Measurements from ENCODE around the gene ASMTL. TPM values are rescaled to one million over a fixed set of nuclear protein-coding genes. Genes with fewer than 3 reads are reported as not detected.

Gene ASMTL
- total RNA-seq, 2 donors from 2014 or later = 46.7 to 80.9 TPM

DNA sequence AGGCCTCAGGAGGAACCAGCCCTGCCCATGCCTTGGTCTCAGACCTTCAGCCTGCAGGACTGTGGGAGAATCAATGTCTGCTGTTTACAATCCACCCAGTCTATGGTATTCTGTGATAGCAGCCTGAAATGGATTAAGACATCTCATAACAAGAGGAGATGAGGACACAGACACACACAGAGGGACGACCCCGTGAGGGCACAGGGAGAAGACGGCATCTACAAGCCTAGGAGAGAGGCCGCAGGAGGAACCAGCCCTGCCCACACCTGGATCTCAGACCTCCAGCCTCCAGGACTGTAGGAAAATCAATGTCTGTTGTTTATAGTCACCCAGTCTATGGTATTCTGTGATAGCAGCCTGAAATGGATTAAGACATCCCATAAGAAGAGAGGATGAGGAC lies 64.1 kb downstream of the ASMTL start:
- Histone ChIP-seq H3K27ac (ENCODE audit: low read depth, low read length) (no peak overlapping the region), H3K9me3 (ENCODE audit: control insufficient read depth, low read length) (no peaks in the 10 kb centered on the region), H3K4me1 (ENCODE audit: control insufficient read depth, insufficient read depth, low read length) (peaks cover 3% of the 10 kb centered on the region), H3K4me3 (ENCODE audit: low read length) (peak overlapping the region; percentile 53), H3K9ac (ENCODE audit: extremely low read depth, low read length, poor library complexity, severe bottlenecking) (no peak overlapping the region), H3K27me3 (ENCODE audit: control insufficient read depth, insufficient read depth, low read length, poor library complexity, severe bottlenecking) (no peaks in the 10 kb centered on the region), H3K36me3 (ENCODE audit: control insufficient read depth, insufficient read depth, low read length) (peaks cover 71% of the 10 kb centered on the region)
- H3K4me3 Mint-ChIP-seq = peak overlapping the region; percentile 90
- no peaks in the 10 kb centered on the region for H3K27me3 Mint-ChIP-seq (ENCODE audit: insufficient read depth)
- peak; percentile 38 for DNase-seq
- 92 to 100% methylated on average over 3 to 4 of the region's 4 CpGs for WGBS, 2 experiments (ENCODE audit: insufficient coverage in 1 of 2, insufficient read length in 1 of 2)
- H3K27ac Mint-ChIP-seq = peak overlapping the region; percentile 48
- peaks cover 70% of the 10 kb centered on the region for H3K36me3 Mint-ChIP-seq (ENCODE audit: low read depth)
- H3K4me1 Mint-ChIP-seq = no peaks in the 10 kb centered on the region
- TF ChIP-seq, protein P1, sequence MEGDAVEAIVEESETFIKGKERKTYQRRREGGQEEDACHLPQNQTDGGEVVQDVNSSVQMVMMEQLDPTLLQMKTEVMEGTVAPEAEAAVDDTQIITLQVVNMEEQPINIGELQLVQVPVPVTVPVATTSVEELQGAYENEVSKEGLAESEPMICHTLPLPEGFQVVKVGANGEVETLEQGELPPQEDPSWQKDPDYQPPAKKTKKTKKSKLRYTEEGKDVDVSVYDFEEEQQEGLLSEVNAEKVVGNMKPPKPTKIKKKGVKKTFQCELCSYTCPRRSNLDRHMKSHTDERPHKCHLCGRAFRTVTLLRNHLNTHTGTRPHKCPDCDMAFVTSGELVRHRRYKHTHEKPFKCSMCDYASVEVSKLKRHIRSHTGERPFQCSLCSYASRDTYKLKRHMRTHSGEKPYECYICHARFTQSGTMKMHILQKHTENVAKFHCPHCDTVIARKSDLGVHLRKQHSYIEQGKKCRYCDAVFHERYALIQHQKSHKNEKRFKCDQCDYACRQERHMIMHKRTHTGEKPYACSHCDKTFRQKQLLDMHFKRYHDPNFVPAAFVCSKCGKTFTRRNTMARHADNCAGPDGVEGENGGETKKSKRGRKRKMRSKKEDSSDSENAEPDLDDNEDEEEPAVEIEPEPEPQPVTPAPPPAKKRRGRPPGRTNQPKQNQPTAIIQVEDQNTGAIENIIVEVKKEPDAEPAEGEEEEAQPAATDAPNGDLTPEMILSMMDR (conservative IDR thresholded peaks at IDR 0.05) = no peak
- H3K9me3 Mint-ChIP-seq = no peaks in the 10 kb centered on the region

GRCh38 chrX:1387141-1387776 lies 65.5 kb downstream of the ASMTL start:
- H3K4me3 Mint-ChIP-seq = no peak overlapping the region
- H3K36me3 Mint-ChIP-seq (ENCODE audit: low read depth) = peaks cover 78% of the 10 kb centered on the region
- DNase-seq = peak; percentile 49
- Histone ChIP-seq H3K9me3 (ENCODE audit: control insufficient read depth, low read length) (no peaks in the 10 kb centered on the region), H3K4me3 (ENCODE audit: low read length) (no peak overlapping the region), H3K36me3 (ENCODE audit: control insufficient read depth, insufficient read depth, low read length) (peaks cover 71% of the 10 kb centered on the region), H3K9ac (ENCODE audit: extremely low read depth, low read length, poor library complexity, severe bottlenecking) (no peak overlapping the region), H3K27me3 (ENCODE audit: control insufficient read depth, insufficient read depth, low read length, poor library complexity, severe bottlenecking) (no peaks in the 10 kb centered on the region), H3K27ac (ENCODE audit: low read depth, low read length) (no peak overlapping the region), H3K4me1 (ENCODE audit: control insufficient read depth, insufficient read depth, low read length) (peaks cover 3% of the 10 kb centered on the region)
- H3K27ac Mint-ChIP-seq = no peak overlapping the region
- WGBS, 2 experiments (ENCODE audit: insufficient coverage in 1 of 2, insufficient read length in 1 of 2) = 97% methylated on average over 25 to 43 of the region's 43 CpGs
- H3K9me3 Mint-ChIP-seq = no peaks in the 10 kb centered on the region
- TF ChIP-seq, protein P1 (conservative IDR thresholded peaks at IDR 0.05) = no peak
- H3K27me3 Mint-ChIP-seq (ENCODE audit: insufficient read depth) = no peaks in the 10 kb centered on the region
- no peaks in the 10 kb centered on the region for H3K4me1 Mint-ChIP-seq

GRCh38 chrX:1386338-1387127 lies 66.2 kb downstream of the ASMTL start:
- WGBS, 2 experiments (ENCODE audit: insufficient coverage in 1 of 2, insufficient read length in 1 of 2) = 95 to 96% methylated on average over 25 to 41 of the region's 41 CpGs
- Histone ChIP-seq H3K4me1 (ENCODE audit: control insufficient read depth, insufficient read depth, low read length) (peaks cover 3% of the 10 kb centered on the region), H3K9ac (ENCODE audit: extremely low read depth, low read length, poor library complexity, severe bottlenecking) (no peak overlapping the region), H3K27me3 (ENCODE audit: control insufficient read depth, insufficient read depth, low read length, poor library complexity, severe bottlenecking) (no peaks in the 10 kb centered on the region), H3K27ac (ENCODE audit: low read depth, low read length) (no peak overlapping the region), H3K9me3 (ENCODE audit: control insufficient read depth, low read length) (no peaks in the 10 kb centered on the region), H3K36me3 (ENCODE audit: control insufficient read depth, insufficient read depth, low read length) (peaks cover 71% of the 10 kb centered on the region), H3K4me3 (ENCODE audit: low read length) (no peak overlapping the region)
- no peaks in the 10 kb centered on the region for H3K27me3 Mint-ChIP-seq (ENCODE audit: insufficient read depth)
- peak; percentile 36 for DNase-seq
- H3K4me1 Mint-ChIP-seq = no peaks in the 10 kb centered on the region
- TF ChIP-seq, protein P1 (conservative IDR thresholded peaks at IDR 0.05) = no peak
- H3K27ac Mint-ChIP-seq = peak overlapping the region; percentile 20
- no peak overlapping the region for H3K4me3 Mint-ChIP-seq
- peaks cover 81% of the 10 kb centered on the region for H3K36me3 Mint-ChIP-seq (ENCODE audit: low read depth)
- no peaks in the 10 kb centered on the region for H3K9me3 Mint-ChIP-seq
